ENCODE results near the gene MAP3K10.
"Not testable (repeated sequence)": the region's sequence is repeated elsewhere in the genome, so short reads cannot be mapped to it uniquely, and the experiment has no call there.

MAP3K10 gene

DNA sequence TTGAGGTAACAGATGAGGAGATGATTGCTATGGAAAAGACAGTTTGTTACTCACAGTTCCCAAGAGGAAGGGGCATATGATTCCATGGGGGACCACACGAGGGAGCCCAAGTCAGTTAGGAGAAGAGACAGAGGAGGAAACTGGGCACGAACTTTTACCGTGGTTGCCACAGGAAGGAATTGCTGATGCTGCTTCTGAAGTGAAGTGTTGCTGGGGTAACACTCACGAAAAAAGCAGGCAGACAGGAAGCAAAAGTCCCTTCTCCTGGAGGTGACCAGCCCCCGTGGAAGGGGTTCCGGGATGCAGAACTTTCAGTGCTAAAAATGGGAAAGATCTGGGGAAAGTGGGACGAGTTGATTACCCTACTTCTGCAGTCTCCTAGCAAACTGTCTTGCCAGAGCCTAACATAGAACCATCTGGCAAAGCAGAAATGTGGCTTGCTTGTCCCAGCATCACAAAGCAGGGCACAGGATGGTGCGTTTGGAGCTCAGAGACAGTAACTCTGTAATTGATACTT lies 35.4 kb upstream of the MAP3K10 start:
- Histone ChIP-seq H3K4me3 (ENCODE audit: low read depth, low read length) (no peak overlapping the region), H3K36me3 (ENCODE audit: control insufficient read depth, insufficient read depth, low read length) (no peaks in the 10 kb centered on the region)

GRCh38 chr19:40157059-40157458 lies 34.2 kb upstream of the MAP3K10 start:
- Histone ChIP-seq H3K9me3 (ENCODE audit: control insufficient read depth, insufficient read depth, low read length) (no peaks in the 10 kb centered on the region), H3K27me3 (ENCODE audit: control insufficient read depth, insufficient read depth, low read length) (no peaks in the 10 kb centered on the region), H3K9ac (ENCODE audit: low read depth, low read length) (no peak overlapping the region), H3K4me3 (ENCODE audit: low read depth, low read length) (no peak overlapping the region), H3K4me1 (ENCODE audit: control insufficient read depth, insufficient read depth, low read length) (no peaks in the 10 kb centered on the region), H3K36me3 (ENCODE audit: control insufficient read depth, insufficient read depth, low read length) (no peaks in the 10 kb centered on the region)

More for the DNA sequence above, 35.4 kb upstream of the MAP3K10 start:
- H3K9ac ChIP-seq (ENCODE audit: low read depth, low read length) = no peak overlapping the region
- no peaks in the 10 kb centered on the region for H3K9me3 ChIP-seq (ENCODE audit: control insufficient read depth, insufficient read depth, low read length)
- H3K4me1 ChIP-seq (ENCODE audit: control insufficient read depth, insufficient read depth, low read length) = no peaks in the 10 kb centered on the region
- no peaks in the 10 kb centered on the region for H3K27me3 ChIP-seq (ENCODE audit: control insufficient read depth, insufficient read depth, low read length)

- Histone ChIP-seq H3K36me3 (ENCODE audit: control insufficient read depth, insufficient read depth, low read length) (no peaks in the 10 kb centered on the region), H3K4me1 (ENCODE audit: control insufficient read depth, insufficient read depth, low read length) (no peaks in the 10 kb centered on the region), H3K9me3 (ENCODE audit: control insufficient read depth, insufficient read depth, low read length) (no peaks in the 10 kb centered on the region), H3K4me3 (ENCODE audit: low read depth, low read length) (no peak overlapping the region), H3K27me3 (ENCODE audit: control insufficient read depth, insufficient read depth, low read length) (no peaks in the 10 kb centered on the region), H3K9ac (ENCODE audit: low read depth, low read length) (no peak overlapping the region)
These were observed 31.5 kb upstream of the MAP3K10 start for GRCh38 chr19:40159744-40160143.

DNA sequence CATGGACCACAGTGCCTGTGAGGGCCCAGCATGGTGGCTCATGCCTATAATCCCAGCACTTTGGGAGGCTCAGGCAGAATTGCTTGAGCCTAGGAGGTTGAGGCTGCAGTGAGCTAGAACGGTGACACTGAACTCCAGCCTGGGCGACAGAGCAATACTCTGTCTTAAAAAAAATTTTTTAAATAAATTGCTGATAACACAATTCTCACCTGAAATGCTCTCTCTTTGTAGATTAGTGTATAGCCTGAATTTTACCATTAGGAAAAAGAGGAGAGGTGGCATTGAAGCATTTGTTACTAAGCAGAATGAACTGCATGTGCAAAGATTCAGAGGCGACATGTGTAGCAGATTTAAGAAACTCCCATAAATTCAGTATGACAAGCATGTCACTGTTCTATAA lies 29.1 kb upstream of the MAP3K10 start:
- no peak overlapping the region for H3K9ac ChIP-seq (ENCODE audit: low read depth, low read length)
- H3K36me3 ChIP-seq (ENCODE audit: control insufficient read depth, insufficient read depth, low read length) = no peaks in the 10 kb centered on the region
- no peaks in the 10 kb centered on the region for H3K4me1 ChIP-seq (ENCODE audit: control insufficient read depth, insufficient read depth, low read length)
- H3K4me3 ChIP-seq (ENCODE audit: low read depth, low read length) = no peak overlapping the region
- no peaks in the 10 kb centered on the region for H3K27me3 ChIP-seq (ENCODE audit: control insufficient read depth, insufficient read depth, low read length)
- no peaks in the 10 kb centered on the region for H3K9me3 ChIP-seq (ENCODE audit: control insufficient read depth, insufficient read depth, low read length)

DNA sequence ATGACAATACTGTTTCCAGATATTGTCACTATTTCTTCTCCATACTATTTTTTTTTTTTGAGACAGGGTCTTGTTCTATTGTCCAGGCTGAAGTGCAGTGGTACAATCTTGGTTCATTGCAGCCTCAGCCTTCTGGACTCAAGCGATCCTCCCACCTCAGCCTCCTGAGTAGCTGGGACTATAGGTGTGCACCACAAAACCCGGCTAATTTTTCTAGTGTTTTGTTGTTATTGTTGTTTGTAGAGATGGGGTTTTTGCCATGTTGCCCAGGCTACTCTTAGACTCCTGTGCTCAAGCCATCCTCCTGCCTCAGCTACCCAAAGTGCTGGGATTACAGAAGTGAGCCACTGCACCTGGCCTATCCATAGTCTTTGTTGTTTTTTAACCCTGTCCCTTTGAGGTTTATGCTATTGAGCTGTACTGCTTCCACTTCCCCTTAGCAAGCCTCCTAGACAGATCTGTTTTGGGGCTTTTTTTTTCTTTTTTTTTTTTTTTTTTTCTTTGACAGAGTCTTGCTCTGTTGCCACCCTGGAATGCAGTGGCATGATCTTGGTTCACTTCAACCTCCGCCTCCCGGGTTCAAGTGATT lies 27.6 kb upstream of the MAP3K10 start:
- no peak overlapping the region for H3K4me3 ChIP-seq (ENCODE audit: low read depth, low read length)
- H3K36me3 ChIP-seq (ENCODE audit: control insufficient read depth, insufficient read depth, low read length) = no peaks in the 10 kb centered on the region
- no peak overlapping the region for H3K9ac ChIP-seq (ENCODE audit: low read depth, low read length)
- H3K27me3 ChIP-seq (ENCODE audit: control insufficient read depth, insufficient read depth, low read length) = no peaks in the 10 kb centered on the region
- H3K9me3 ChIP-seq (ENCODE audit: control insufficient read depth, insufficient read depth, low read length) = no peaks in the 10 kb centered on the region
- no peaks in the 10 kb centered on the region for H3K4me1 ChIP-seq (ENCODE audit: control insufficient read depth, insufficient read depth, low read length)

DNA sequence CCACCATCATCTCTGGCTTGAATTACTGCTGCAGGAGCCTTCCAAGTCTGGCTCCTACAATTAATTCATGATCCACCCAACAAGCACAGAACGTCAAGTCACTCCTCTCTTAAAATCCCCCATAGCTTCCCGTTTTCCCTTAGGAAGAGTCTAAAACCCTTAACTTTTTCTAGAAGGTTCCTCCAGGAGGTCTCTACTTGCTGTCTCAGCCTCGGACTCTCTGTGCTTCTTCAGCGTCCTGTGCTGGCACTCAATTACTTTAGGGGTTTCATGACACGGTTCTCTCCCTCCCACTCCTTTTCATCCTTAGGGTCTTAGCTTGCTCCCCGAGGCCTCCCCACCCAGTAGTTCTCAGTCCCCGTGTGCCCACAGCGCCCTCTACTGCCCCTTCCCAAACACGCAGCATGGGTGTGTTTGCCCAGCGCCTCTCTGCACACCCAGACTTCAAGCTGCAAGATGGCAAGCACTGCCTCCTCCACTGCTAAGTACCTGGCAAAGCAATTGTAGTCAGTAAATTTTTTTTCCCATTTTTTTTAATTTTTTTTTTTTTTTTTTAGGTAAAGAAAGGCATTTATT lies 25.8 kb upstream of the MAP3K10 start:
- Histone ChIP-seq H3K27me3 (ENCODE audit: control insufficient read depth, insufficient read depth, low read length) (no peaks in the 10 kb centered on the region), H3K36me3 (ENCODE audit: control insufficient read depth, insufficient read depth, low read length) (no peaks in the 10 kb centered on the region), H3K4me1 (ENCODE audit: control insufficient read depth, insufficient read depth, low read length) (no peaks in the 10 kb centered on the region), H3K4me3 (ENCODE audit: low read depth, low read length) (no peak overlapping the region), H3K9ac (ENCODE audit: low read depth, low read length) (no peak overlapping the region), H3K9me3 (ENCODE audit: control insufficient read depth, insufficient read depth, low read length) (no peaks in the 10 kb centered on the region)

DNA sequence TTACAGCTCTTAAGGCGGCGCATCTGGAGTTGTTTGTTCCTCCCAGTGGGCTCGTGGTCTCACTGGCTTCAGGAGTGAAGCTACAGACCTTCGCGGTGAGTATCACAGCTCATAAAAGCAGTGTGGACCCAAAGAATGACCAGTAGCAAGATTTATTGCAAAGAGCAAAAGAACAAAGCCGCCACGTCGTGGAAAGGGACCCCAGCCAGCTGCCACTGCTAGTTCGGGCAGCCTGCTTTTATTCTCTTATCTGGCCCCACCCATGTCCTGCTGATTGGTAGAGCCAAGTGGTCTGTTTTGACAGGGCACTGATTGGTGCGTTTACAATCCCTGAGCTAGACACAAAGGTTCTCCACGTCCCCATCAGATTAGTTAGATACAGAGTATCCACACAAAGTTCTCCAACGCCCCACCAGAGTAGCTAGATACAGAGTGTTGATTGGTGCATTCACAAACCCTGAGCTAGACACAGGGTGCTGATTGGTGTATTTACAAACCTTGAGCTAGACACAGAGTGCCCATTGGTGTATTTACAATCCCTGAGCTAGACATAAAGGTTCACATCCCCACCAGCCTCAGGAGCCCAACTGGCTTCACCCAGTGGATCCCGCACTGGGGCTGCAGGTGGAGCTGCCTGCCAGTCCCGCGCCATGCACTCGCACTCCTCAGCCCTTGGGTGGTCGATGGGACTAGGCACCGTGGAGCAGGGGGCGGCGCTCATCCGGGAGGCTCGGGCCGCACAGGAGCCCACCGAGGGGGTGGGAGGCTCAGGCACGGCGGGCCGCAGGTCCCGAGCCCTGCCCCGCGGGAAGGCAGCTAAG lies 21.5 kb upstream of the MAP3K10 start:
- not testable (repeated sequence) for H3K9ac ChIP-seq (ENCODE audit: low read depth, low read length); H3K27me3 ChIP-seq (ENCODE audit: control insufficient read depth, insufficient read depth, low read length); H3K4me3 ChIP-seq (ENCODE audit: low read depth, low read length); H3K9me3 ChIP-seq (ENCODE audit: control insufficient read depth, insufficient read depth, low read length); H3K4me1 ChIP-seq (ENCODE audit: control insufficient read depth, insufficient read depth, low read length); H3K36me3 ChIP-seq (ENCODE audit: control insufficient read depth, insufficient read depth, low read length)

- H3K4me3 ChIP-seq (ENCODE audit: low read depth, low read length); H3K27me3 ChIP-seq (ENCODE audit: control insufficient read depth, insufficient read depth, low read length); H3K9ac ChIP-seq (ENCODE audit: low read depth, low read length); H3K4me1 ChIP-seq (ENCODE audit: control insufficient read depth, insufficient read depth, low read length); H3K9me3 ChIP-seq (ENCODE audit: control insufficient read depth, insufficient read depth, low read length); H3K36me3 ChIP-seq (ENCODE audit: control insufficient read depth, insufficient read depth, low read length): not testable (repeated sequence)
These were observed 20.8 kb upstream of the MAP3K10 start for GRCh38 chr19:40170303-40170989.

DNA sequence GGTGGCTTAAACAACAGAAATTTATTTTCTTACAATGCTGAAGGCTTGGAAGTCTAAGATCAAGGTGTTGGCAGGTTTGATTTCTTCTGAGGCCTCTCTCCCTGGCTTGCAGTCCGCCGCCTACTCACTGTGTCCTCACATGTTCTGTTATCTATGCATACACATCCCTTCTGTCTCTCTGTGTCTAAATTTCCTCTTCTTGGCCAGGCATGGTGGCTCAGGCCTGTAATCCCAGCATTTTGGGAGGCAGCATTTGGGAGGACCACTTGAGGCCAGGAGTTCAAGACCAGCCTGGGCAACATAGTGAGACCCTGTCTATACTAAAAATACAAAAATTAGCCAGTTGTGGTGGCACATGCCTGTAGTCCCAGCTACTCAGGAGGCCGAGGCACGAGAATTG lies 19.9 kb upstream of the MAP3K10 start:
- H3K9ac ChIP-seq (ENCODE audit: low read depth, low read length) = not testable (repeated sequence)

GRCh38 chr19:40174092-40174491 lies 17.1 kb upstream of the MAP3K10 start:
- no peak overlapping the region for H3K4me3 ChIP-seq (ENCODE audit: low read depth, low read length)
- H3K9me3 ChIP-seq (ENCODE audit: control insufficient read depth, insufficient read depth, low read length) = no peaks in the 10 kb centered on the region
- H3K27me3 ChIP-seq (ENCODE audit: control insufficient read depth, insufficient read depth, low read length) = no peaks in the 10 kb centered on the region
- H3K4me1 ChIP-seq (ENCODE audit: control insufficient read depth, insufficient read depth, low read length) = no peaks in the 10 kb centered on the region
- no peaks in the 10 kb centered on the region for H3K36me3 ChIP-seq (ENCODE audit: control insufficient read depth, insufficient read depth, low read length)
- no peak overlapping the region for H3K9ac ChIP-seq (ENCODE audit: low read depth, low read length)

More for the DNA sequence above, 19.9 kb upstream of the MAP3K10 start:
- not testable (repeated sequence) for H3K4me1 ChIP-seq (ENCODE audit: control insufficient read depth, insufficient read depth, low read length); H3K4me3 ChIP-seq (ENCODE audit: low read depth, low read length); H3K9me3 ChIP-seq (ENCODE audit: control insufficient read depth, insufficient read depth, low read length); H3K36me3 ChIP-seq (ENCODE audit: control insufficient read depth, insufficient read depth, low read length); H3K27me3 ChIP-seq (ENCODE audit: control insufficient read depth, insufficient read depth, low read length)

- Histone ChIP-seq H3K4me3 (ENCODE audit: low read depth, low read length) (no peak overlapping the region), H3K9ac (ENCODE audit: low read depth, low read length) (no peak overlapping the region), H3K36me3 (ENCODE audit: control insufficient read depth, insufficient read depth, low read length) (no peaks in the 10 kb centered on the region), H3K4me1 (ENCODE audit: control insufficient read depth, insufficient read depth, low read length) (no peaks in the 10 kb centered on the region), H3K9me3 (ENCODE audit: control insufficient read depth, insufficient read depth, low read length) (no peaks in the 10 kb centered on the region), H3K27me3 (ENCODE audit: control insufficient read depth, insufficient read depth, low read length) (no peaks in the 10 kb centered on the region)
These were observed 15.4 kb upstream of the MAP3K10 start for GRCh38 chr19:40175820-40176219.

Measured in iPS-15b (cell line).